A673 (cell line): Measurements from ENCODE around the gene CABP4. TPM values are rescaled to one million over a fixed set of nuclear protein-coding genes. Genes with fewer than 3 reads are reported as not detected.

Source experiments
- BruUV-seq: library from RNA; stranded (reverse); fragments of 400-500 nt; replicated peaks from 2 replicates; lab custom pipeline; 2021; lab: Mats Ljungman, UMichigan
- CTCF ChIA-PET: fragments of 300-600 bp; sonication (Branson Sonifier 250); formaldehyde crosslinking; loops from one replicate; lab custom pipeline; 2022; ENCODE audit warnings: antibody characterized with exemption; lab: Charles Lee
- POLR2A ChIA-PET: fragments of 300-600 bp; sonication (Branson Sonifier 250); formaldehyde crosslinking; loops from one replicate; lab custom pipeline; 2022; ENCODE audit warnings: antibody characterized with exemption; ENCODE audit not compliant: low non-redundant PET; lab: Charles Lee
- DNase-seq: peaks from one replicate; pipeline ENCODE4 v3.0.0-alpha.2; 2015; ENCODE audit warnings: low spot score
- H3K27ac ChIP-seq: fragments of 200-600 bp; sonication (generic); 2 replicates; pipeline ENCODE4 v1.5.1; 2016; ENCODE audit warnings: mixed run types, low read depth, mild to moderate bottlenecking, mixed read lengths, antibody characterized with exemption, low read length; ENCODE audit not compliant: poor library complexity, severe bottlenecking
- H3K27me3 ChIP-seq: fragments of 200-600 bp; sonication (generic); replicated peaks from 2 replicates; pipeline ENCODE4 v1.6.1; 2017; ENCODE audit warnings: mixed run types, low read depth, mild to moderate bottlenecking, mixed read lengths, antibody characterized with exemption, low read length; ENCODE audit not compliant: insufficient read depth, poor library complexity
- H3K36me3 ChIP-seq: fragments of 200-600 bp; sonication (generic); 2 replicates; pipeline ENCODE4 v1.6.1; 2016; ENCODE audit warnings: mixed run types, mild to moderate bottlenecking, mixed read lengths, antibody characterized with exemption, low read length; ENCODE audit not compliant: insufficient read depth, poor library complexity, severe bottlenecking
- H3K4me1 ChIP-seq: fragments of 200-600 bp; sonication (generic); 2 replicates; pipeline ENCODE4 v1.6.1; 2017; ENCODE audit warnings: mixed run types, mild to moderate bottlenecking, mixed read lengths, antibody characterized with exemption, low read length; ENCODE audit not compliant: insufficient read depth, poor library complexity, severe bottlenecking
- H3K4me3 ChIP-seq: fragments of 200-600 bp; sonication (generic); 2 replicates; pipeline ENCODE4 v1.5.1; 2016; ENCODE audit warnings: low read depth, mixed run types, mild to moderate bottlenecking, mixed read lengths, low read length; ENCODE audit not compliant: poor library complexity, severe bottlenecking
- H3K9me3 ChIP-seq: fragments of 200-600 bp; sonication (generic); 2 replicates; pipeline ENCODE4 v1.6.1; 2016; ENCODE audit warnings: mixed run types, low read depth, mild to moderate bottlenecking, mixed read lengths, antibody characterized with exemption, low read length; ENCODE audit not compliant: poor library complexity, severe bottlenecking
- CTCF ChIP-seq: fragments of 300-800, 200-600 bp; sonication (generic); conservative IDR thresholded peaks from 2 replicates; pipeline ENCODE4 v1.5.1; 2017; ENCODE audit warnings: low read depth, mild to moderate bottlenecking, antibody characterized with exemption, low read length, moderate library complexity, mixed read lengths
- EZH2 ChIP-seq: fragments of 200-600 bp; sonication (generic); IDR thresholded peaks from 2 replicates; pipeline ENCODE4 v1.6.1; 2017; ENCODE audit warnings: borderline replicate concordance, low read depth, mild to moderate bottlenecking, mixed read lengths, antibody characterized with exemption, low read length; ENCODE audit not compliant: poor library complexity, severe bottlenecking
- intact Hi-C: fragments of 100-400 bp; cut with micrococcal nuclease; formaldehyde crosslinking; loops from one replicate; pipeline ENCODE4 v1.10.0; 2022; ENCODE audit not compliant: unreplicated experiment
- total RNA-seq: library from RNA; stranded (reverse); gene quantifications from 2 replicates; pipeline ENCODE4 v1.2.3, GENCODE V29; 2021

The CABP4 gene
- total RNA-seq, 1 experiment from 2014 or later, result not detected

GRCh38 chr11:67500831-67501715 lies 45.9 kb downstream of the CABP4 start:
- Histone ChIP-seq H3K36me3 (peaks cover 5% of the 10 kb centered on the region), H3K27me3 (no peaks in the 10 kb centered on the region), H3K4me3 (no peak overlapping the region), H3K27ac (no peak overlapping the region), H3K9me3 (no peaks in the 10 kb centered on the region), H3K4me1 (peaks cover 29% of the 10 kb centered on the region)
- BruUV-seq, result no TSS peak
- DNase-seq, result no peak
- no peak for TF ChIP-seq EZH2
- TF ChIP-seq CTCF, result no peak
- ChIA-PET POLR2A (no interaction called here), CTCF (no interaction called here)
- intact Hi-C loops, result no loop called here

DNA sequence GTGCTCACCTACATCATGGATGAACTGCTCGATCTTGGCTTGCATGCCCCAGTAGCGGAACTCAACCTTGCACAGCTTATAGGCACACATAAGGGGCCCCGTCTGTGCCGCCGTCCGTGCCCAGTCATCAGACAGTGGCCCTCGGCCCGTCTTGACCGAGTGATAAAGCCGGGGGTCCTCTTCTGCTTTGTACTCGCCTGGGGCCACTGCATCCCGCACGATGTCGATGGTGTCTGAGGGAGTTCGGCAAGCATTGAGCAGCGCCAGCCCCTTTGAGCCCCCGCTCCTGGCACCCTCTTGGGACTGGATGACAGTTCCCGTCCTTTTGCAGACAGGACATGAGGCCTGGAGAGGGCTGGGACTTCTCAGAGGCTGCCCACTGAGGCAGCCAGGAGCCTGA lies 46.7 kb downstream of the CABP4 start:
- no peak overlapping the region for H3K27ac ChIP-seq
- no peaks in the 10 kb centered on the region for H3K9me3 ChIP-seq
- POLR2A ChIA-PET, result no interaction called here
- CTCF ChIA-PET, result no interaction called here
- H3K4me1 ChIP-seq, result peaks cover 36% of the 10 kb centered on the region
- no TSS peak for BruUV-seq
- H3K36me3 ChIP-seq, result peaks cover 4% of the 10 kb centered on the region
- no peak overlapping the region for H3K4me3 ChIP-seq
- no peak for TF ChIP-seq CTCF
- no peak for TF ChIP-seq EZH2
- no peaks in the 10 kb centered on the region for H3K27me3 ChIP-seq
- no peak for DNase-seq
- intact Hi-C loops, result no loop called here

DNA sequence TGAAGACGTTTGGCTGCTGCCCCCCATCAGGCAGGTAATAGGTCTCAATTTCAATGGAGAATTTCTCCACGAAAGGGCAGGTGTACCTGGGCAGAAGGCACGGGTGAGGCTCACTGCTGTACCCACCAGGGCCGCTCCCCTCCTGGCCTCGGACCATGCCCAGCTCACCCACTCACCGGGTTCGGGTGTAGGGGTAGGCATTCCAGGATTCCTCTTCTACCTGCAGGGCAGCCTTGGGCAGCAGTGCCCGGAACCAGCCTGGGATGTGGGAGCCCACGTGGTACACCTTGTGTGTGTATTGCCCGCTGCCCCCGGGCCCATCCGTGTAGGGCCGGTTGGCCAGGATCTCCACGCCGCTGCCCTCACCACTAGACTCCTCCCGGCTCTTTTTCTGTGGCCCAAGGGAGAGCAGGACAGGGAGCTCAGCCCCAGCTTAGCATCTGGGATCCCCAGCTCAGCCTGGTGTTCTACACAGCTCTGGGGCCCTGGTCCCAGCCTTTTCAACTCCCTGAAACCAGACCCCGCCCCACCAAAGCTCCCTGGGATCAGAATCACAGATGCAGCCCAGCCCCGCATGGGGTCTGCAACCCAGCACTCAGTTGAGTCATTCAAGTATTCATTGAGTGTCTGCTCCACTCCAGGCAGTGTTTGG lies 47.3 kb downstream of the CABP4 start:
- DNase-seq, result no peak
- Histone ChIP-seq H3K4me1 (peaks cover 42% of the 10 kb centered on the region), H3K36me3 (peaks cover 4% of the 10 kb centered on the region), H3K9me3 (no peaks in the 10 kb centered on the region), H3K27ac (no peak overlapping the region), H3K4me3 (no peak overlapping the region), H3K27me3 (no peaks in the 10 kb centered on the region)
- intact Hi-C loops, result no loop called here
- ChIA-PET POLR2A (no interaction called here), CTCF (no interaction called here)
- no peak for TF ChIP-seq EZH2
- no peak for TF ChIP-seq CTCF
- no TSS peak for BruUV-seq
